Stimulated activated CD4-positive, alpha-beta T cell treated with anti-CD3 and anti-CD28 coated beads, Interleukin-15, amount 100 ng/mL, for 24 hours (primary cell): ENCODE measurements around the gene SLC39A3.

ENCODE experiments used
- DNase-seq: peaks from one replicate; pipeline ENCODE4 v3.0.0-alpha.2; 2020

Gene SLC39A3, protein sequence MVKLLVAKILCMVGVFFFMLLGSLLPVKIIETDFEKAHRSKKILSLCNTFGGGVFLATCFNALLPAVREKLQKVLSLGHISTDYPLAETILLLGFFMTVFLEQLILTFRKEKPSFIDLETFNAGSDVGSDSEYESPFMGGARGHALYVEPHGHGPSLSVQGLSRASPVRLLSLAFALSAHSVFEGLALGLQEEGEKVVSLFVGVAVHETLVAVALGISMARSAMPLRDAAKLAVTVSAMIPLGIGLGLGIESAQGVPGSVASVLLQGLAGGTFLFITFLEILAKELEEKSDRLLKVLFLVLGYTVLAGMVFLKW

GRCh38 chr19:2739602-2740313 is at the start of gene SLC39A3:
SLC39A3 (minus strand) TSS chr19:2740017; CDS start chr19:2737257, 2,760 bp downstream.
- DNase-seq: peak; percentile 99

GRCh38 chr19:2788237-2788636 is 48.4 kb upstream of the SLC39A3 start:
- DNase-seq: no peak

DNA sequence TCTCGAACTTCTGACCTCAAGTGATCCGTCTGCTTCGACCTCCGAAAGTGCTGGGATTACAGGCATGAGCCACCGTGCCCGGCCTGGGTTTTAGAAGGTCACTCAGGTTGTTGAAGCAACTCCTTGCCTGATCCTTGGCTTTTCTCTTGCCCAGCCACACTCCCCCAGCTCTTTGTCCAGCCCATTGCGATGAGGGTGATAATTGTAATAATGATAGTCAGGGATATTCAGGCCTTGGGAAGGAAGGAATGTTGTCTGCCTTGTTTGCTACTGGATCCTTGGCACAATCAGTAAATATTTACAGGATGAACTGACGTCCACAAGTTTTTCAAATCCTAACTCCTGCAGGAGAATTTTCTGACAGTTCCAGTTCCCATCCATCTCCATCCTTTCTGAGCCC is 47.3 kb upstream of the SLC39A3 start:
- DNase-seq: no peak

GRCh38 chr19:2785244-2785997 is 45.6 kb upstream of the SLC39A3 start, which contains the start of gene THOP1:
THOP1 (plus strand) TSS chr19:2785503; CDS start chr19:2785663, 160 bp downstream.
- peak; percentile 100 for DNase-seq

DNA sequence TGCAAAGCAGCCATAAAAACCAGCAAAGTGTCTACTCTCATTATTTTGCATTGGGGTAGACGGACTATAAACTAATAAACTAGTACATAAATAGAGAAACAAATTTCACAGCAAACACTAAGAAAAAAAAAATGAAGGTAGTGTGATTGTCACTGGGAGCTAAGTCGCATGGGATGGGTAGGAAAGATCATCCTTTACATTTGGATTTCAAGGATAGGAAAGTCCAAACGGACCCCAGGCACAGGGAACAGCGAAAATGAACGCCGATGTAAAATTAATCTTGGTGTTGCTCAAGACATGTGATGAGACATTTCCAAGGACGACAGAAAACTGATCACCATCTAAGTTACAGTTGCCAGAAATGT is 43.9 kb upstream of the SLC39A3 start:
- no peak for DNase-seq

- DNase-seq: peak; percentile 98
These were observed 43.3 kb upstream of the SLC39A3 start, which contains the start of gene SGTA for GRCh38 chr19:2782936-2783780. SGTA (minus strand) TSS chr19:2783273; CDS start chr19:2769068, 14,205 bp downstream.

DNA sequence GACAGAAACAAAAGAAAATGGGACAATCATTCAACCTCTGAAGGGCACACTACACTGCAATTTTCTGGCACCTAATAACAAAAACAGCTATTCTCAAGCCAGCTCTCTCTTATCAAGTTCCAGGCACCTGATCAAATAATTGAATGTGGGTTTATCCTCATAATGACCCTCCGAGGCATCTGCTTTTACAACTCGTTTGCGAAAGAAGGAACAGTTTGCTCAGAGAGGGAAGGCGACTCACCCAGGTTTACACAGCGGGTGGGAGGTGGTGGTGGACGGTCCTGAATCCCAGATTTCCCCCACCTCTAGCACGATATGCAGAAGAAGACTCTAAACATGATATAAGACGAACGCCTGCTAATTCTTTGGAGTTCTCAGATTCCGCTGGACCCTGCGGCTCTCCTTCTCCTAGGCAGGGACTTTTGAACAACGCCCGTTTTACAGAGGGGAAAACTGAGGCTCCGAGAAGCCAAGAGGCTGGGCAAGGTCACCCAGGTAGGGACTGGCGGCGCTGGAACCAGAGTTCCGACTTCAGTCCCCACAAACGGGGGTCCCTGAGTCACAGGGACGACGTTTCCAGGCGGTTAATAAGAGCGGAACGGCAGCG is 42.6 kb upstream of the SLC39A3 start:
- DNase-seq: peak; percentile 33

GRCh38 chr19:2780284-2780683 is 40.5 kb upstream of the SLC39A3 start:
- DNase-seq: no peak

GRCh38 chr19:2779121-2779740 is 39.4 kb upstream of the SLC39A3 start:
- DNase-seq: no peak

DNA sequence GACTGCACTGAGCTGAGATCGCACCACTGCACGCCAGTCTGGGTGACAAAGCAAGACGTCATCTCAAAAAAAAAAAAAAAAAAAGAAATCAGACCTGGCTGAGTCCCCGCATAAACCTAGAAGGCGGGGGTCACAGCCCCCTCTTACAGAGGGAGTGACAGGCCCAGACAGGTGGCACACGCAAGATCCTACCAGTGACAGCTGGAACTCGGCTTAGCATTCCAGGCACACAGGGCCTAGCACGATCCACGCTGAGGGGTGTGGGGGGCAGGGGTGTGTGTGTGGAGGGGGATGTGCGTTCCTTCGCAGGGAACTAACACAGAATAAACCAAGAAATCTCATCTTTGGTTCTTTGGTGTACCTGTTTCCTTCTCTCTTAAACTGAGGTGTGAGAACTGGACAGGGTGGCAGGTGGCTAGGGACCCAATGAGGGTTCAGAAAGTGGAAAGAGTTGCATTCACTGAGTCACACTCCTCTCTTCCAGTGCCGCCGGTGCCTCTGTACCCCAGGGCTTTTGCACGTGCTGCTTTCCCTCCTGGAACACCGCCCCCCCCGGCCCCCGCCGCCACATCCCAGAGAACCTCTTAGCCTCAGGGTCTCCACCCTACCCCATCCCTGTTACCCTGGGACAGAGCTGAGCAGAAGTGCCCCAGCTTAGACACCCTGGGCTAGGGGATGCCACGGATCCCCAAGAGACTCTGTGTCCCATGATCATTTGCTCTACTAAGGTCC is 38.3 kb upstream of the SLC39A3 start:
- no peak for DNase-seq

GRCh38 chr19:2775556-2776430 is 36.0 kb upstream of the SLC39A3 start:
- peak; percentile 86 for DNase-seq

- no peak for DNase-seq
These were observed 35.2 kb upstream of the SLC39A3 start for GRCh38 chr19:2774953-2775555.

GRCh38 chr19:2774083-2774679 is 34.4 kb upstream of the SLC39A3 start:
- no peak for DNase-seq

- no peak for DNase-seq
These were observed 32.2 kb upstream of the SLC39A3 start for GRCh38 chr19:2771786-2772674.

DNA sequence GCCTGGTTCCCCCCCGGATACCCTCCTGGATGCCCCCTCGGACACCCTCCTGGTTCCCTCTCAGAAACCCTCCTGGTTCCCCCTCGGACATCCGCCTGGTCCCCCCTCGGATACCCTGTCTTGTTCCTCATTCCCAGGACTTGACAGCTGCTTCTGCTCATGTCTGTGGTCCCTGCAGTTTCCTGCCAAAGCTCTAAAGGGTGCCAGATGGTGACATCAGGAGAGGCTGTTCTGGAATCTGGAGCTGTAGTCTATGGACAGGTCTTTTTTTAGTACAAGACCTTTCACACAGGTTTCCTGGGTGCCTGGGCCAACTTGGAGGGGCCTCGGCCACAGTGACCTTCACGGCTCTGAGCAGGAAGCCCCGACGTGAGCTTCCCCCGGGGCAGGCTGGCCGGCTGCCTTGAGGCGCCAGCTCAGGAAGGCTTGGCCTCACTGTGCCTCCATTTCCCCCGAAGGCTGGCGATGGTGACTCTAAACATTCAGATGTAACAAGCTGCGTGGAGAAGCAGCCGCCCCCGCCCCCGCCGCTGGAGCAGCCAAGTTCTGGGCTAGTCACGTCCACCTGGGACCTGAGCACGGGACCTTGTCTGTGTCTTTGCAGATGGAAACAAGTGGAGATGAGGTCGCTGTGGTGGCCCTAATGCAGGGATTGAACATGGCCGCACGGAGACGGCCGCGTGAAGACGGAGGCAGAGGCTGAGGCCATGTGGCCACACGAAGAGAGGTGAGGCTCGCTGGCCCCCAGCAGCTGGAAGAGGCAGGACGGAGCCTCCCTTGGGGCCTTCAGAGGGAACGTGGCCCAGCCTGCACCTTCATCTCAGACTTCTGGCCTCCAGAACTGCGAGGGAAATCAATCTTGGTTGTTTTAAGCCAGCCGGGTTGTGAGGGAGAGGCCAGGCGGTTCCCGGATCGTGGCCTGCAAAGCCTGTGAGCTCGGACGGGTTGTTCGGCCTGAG is 30.5 kb upstream of the SLC39A3 start:
- DNase-seq: no peak

DNA sequence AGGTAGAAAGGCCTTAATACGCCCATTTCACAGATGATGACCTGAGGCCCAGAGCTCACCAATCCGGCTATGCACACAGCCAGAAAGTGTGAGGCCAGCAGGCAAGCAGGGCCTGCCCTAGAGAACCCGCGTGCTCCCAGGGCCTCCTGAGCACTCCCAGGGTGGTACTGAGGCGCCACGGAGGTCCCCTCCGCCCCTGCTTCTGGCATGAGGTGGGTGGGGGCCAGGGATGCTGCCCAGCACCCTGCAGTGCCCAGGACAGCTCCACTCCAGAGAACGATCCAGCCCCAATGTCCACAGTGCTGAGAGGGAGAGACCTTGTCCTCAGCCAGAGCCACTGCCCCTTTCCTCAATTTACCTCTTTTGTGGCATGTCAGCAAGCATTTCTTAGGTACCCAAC is 29.4 kb upstream of the SLC39A3 start:
- no peak for DNase-seq
